ENCODE measurements around the gene RNF144A. TPM values are rescaled to one million over a fixed set of nuclear protein-coding genes. Genes with fewer than 3 reads are reported as not detected.
A peak's percentile ranks its signal among the peaks of the same experiment; 100 is the strongest.

Gene RNF144A
- total RNA-seq, result 10 to 100 TPM; 12.6 to 12.9 TPM
- 8.9 TPM for polyA plus RNA-seq (ENCODE audit: insufficient read depth, low read depth, low replicate concordance)
- long read RNA-seq, donor 1, full-length matches to known transcripts, result 10 of 10 reads
- long read RNA-seq, donor 1, partial matches to known transcripts, result 0 of 10 reads
- long read RNA-seq, donor 1, other reads (novel, unspliced or antisense), result 0 of 10 reads
- long read RNA-seq, donor 2, full-length matches to known transcripts, result 4 of 4 reads
- long read RNA-seq, donor 2, partial matches to known transcripts, result 0 of 4 reads
- long read RNA-seq, donor 2, other reads (novel, unspliced or antisense), result 0 of 4 reads

DNA sequence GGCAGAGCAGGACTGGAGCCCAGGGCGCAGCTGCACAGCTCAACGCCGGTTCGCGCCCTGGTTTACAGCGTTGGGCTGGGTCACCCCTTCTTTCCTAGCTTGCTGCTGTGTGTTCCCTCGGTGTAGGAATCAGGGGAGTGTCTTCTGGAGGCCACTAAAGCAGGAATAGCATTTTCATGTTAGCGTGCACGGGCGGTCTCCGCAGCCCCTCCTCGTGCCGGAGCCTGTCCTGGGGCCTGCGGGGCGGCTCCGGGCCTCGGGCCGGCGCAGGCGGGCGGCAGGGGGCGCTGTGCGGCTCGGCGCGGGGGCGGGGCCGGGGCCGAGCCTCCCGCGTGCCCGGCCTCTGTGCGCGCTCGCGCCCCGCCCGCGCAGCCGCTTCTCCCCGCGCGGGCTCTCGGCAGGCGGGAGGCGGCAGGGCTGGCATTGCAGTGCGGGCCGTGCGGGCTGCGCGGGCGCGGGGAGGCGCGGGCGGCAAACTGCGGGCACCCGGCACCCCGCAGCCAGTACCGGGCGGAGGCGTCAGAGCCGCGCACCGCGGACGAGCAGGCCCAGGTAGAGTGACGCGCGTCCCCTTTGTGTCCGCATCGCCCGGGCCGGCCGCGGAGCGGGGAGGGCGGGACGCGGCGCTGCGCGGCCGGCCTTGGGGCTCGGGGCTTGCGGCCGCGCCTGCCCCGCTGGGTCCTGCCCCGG is at the start of gene RNF144A:
RNF144A (plus strand) TSS at position 342 of the 690 bp plus-strand sequence. CDS start 79,515 bp downstream, outside the sequence.
- intact Hi-C loops (cut with DNase I; ENCODE audit: low total_unique reads), result loop anchor here (10.0 kb wide), 1 partner anchor 108 kb away; no protein-coding TSS in a partner anchor
- H3K27me3 ChIP-seq, result no peaks in the 10 kb centered on the region
- H3K9me3 ChIP-seq, result no peaks in the 10 kb centered on the region
- DNase-seq, result peak; percentile 64
- peak within 1 kb of the TSS; percentile 57 to 73 for H3K4me3 ChIP-seq
- peak within 1 kb of the TSS in 1 of 2 donors; percentile 73 for H3K27ac ChIP-seq
- 6 to 29% methylated on average over 6 to 53 of the region's 90 CpGs for WGBS, 2 donors
- TF ChIP-seq POLR2A (IDR thresholded peaks at IDR 0.05), result no peak
- TF ChIP-seq, protein P1, sequence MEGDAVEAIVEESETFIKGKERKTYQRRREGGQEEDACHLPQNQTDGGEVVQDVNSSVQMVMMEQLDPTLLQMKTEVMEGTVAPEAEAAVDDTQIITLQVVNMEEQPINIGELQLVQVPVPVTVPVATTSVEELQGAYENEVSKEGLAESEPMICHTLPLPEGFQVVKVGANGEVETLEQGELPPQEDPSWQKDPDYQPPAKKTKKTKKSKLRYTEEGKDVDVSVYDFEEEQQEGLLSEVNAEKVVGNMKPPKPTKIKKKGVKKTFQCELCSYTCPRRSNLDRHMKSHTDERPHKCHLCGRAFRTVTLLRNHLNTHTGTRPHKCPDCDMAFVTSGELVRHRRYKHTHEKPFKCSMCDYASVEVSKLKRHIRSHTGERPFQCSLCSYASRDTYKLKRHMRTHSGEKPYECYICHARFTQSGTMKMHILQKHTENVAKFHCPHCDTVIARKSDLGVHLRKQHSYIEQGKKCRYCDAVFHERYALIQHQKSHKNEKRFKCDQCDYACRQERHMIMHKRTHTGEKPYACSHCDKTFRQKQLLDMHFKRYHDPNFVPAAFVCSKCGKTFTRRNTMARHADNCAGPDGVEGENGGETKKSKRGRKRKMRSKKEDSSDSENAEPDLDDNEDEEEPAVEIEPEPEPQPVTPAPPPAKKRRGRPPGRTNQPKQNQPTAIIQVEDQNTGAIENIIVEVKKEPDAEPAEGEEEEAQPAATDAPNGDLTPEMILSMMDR (IDR thresholded peaks at IDR 0.05), result peak in 2 of 3 experiments; percentile 35 to 68
- peaks cover 19% of the 10 kb centered on the region for H3K4me1 ChIP-seq
- H3K36me3 ChIP-seq (ENCODE audit: low read depth, missing control alignments), result no peaks in the 10 kb centered on the region

- no peaks in the 10 kb centered on the region for H3K9me3 ChIP-seq
- H3K27me3 ChIP-seq, result no peaks in the 10 kb centered on the region
- DNase-seq, result no peak
- H3K36me3 ChIP-seq (ENCODE audit: low read depth, missing control alignments), result no peaks in the 10 kb centered on the region
- WGBS, 2 donors, result 88 to 94% methylated on average over 2 of the region's 2 CpGs
- no peak overlapping the region for H3K4me3 ChIP-seq
- no peaks in the 10 kb centered on the region for H3K4me1 ChIP-seq
- TF ChIP-seq POLR2A (IDR thresholded peaks at IDR 0.05), result no peak
- intact Hi-C loops (cut with DNase I; ENCODE audit: low total_unique reads), result no loop called here
- H3K27ac ChIP-seq, result no peak overlapping the region
These were observed 44.8 kb upstream of the RNF144A start for GRCh38 chr2:6872394-6872793.

GRCh38 chr2:6874032-6874431 is 43.2 kb upstream of the RNF144A start:
- Histone ChIP-seq H3K4me3 (no peak overlapping the region), H3K9me3 (no peaks in the 10 kb centered on the region), H3K27ac (no peak overlapping the region), H3K36me3 (ENCODE audit: low read depth, missing control alignments) (no peaks in the 10 kb centered on the region), H3K4me1 (no peaks in the 10 kb centered on the region), H3K27me3 (no peaks in the 10 kb centered on the region)
- DNase-seq, result no peak
- intact Hi-C loops (cut with DNase I; ENCODE audit: low total_unique reads), result no loop called here
- TF ChIP-seq, protein P1 (IDR thresholded peaks at IDR 0.05), result no peak
- TF ChIP-seq POLR2A (IDR thresholded peaks at IDR 0.05), result no peak
- 93 to 96% methylated on average over 3 of the region's 3 CpGs for WGBS, 2 donors

- no peaks in the 10 kb centered on the region for H3K4me1 ChIP-seq
- TF ChIP-seq, protein P1 (IDR thresholded peaks at IDR 0.05), result no peak
- TF ChIP-seq POLR2A (IDR thresholded peaks at IDR 0.05), result no peak
- H3K9me3 ChIP-seq, result no peaks in the 10 kb centered on the region
- DNase-seq, result no peak
- WGBS, 2 donors, result 96 to 100% methylated on average over 1 of the region's 1 CpG
- no peak overlapping the region for H3K4me3 ChIP-seq
- intact Hi-C loops (cut with DNase I; ENCODE audit: low total_unique reads), result no loop called here
- no peak overlapping the region for H3K27ac ChIP-seq
- no peaks in the 10 kb centered on the region for H3K36me3 ChIP-seq (ENCODE audit: low read depth, missing control alignments)
- no peaks in the 10 kb centered on the region for H3K27me3 ChIP-seq
These were observed 40.9 kb upstream of the RNF144A start for GRCh38 chr2:6876309-6876708.

Measured in testis (tissue), 5 donors.